Measurements from ENCODE around the gene KCNK3. TPM values are rescaled to one million over a fixed set of nuclear protein-coding genes. Genes with fewer than 3 reads are reported as not detected.

KCNK3 gene
- total and polyA plus RNA-seq, 2 of the 13 experiments (the other 11 are each of a cell fraction or from before 2014, with no cell fraction given): not detected

DNA sequence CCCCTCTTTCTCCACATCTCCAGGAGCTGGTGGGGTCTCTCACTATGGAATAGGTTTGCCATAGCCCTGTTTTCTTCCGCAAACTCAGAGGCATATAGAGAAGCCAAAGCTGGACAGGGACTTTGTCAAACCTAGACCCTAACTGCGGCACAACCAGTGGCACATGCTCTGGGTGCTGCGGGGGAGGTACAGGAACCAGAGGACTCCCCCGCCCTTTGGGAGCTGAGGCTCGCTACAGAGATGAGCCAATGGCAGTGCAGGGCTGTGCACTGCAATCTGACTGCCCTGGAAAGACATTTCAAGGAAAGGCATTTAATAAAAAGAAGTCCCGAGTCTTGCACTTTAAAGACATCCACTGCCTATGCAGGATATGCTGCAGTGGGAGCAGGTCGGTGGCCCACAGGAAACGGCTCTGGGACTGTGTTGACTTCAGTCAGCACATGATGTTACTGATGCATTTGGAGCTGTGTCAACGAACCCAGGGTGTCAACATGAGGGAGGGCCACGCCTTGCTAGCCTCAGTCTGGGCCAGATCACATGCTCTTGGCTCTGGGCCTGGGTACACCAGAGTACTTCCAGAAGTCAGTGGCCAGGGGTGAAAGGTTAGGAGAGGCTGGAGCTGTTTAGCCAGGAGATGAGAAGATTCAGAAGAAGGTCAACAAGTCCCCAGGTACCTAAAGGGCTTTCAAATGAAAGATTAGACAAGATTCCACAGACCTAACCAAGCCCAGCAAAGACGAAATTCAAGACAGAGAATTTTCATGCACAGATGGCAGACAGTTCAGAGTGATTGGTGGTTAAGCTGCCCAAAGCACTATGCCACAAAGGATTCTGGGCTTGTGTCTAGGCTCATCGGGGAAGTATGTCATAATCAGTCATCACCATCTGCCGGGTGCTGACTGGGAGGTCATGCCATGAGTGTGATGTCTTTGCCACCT, 79.8 kb downstream of the KCNK3 start (continued):
- TF ChIP-seq JUNB (CRISPR knock-in tag; IDR thresholded peaks at IDR 0.05; ENCODE audit: borderline replicate concordance): no peak
- no peak for TF ChIP-seq ZNF383 (CRISPR knock-in tag; IDR thresholded peaks at IDR 0.05; ENCODE audit: borderline replicate concordance)
- peak; percentile 66; the same call in 1 of the 2 replicates for TF ChIP-seq FOSL2 (CRISPR knock-in tag; IDR thresholded peaks at IDR 0.05)
- no peak for TF ChIP-seq KLF15 (CRISPR knock-in tag; IDR thresholded peaks at IDR 0.05; ENCODE audit: borderline replicate concordance)
- TF ChIP-seq SIN3A (IDR thresholded peaks at IDR 0.05; ENCODE audit: borderline replicate concordance, low read depth, low read length): peak; percentile 44; the same call in 1 of the 2 replicates
- no peak for TF ChIP-seq POLR2AphosphoS2 (IDR thresholded peaks at IDR 0.05; ENCODE audit: low read depth, low read length)
- TF ChIP-seq, protein P1, sequence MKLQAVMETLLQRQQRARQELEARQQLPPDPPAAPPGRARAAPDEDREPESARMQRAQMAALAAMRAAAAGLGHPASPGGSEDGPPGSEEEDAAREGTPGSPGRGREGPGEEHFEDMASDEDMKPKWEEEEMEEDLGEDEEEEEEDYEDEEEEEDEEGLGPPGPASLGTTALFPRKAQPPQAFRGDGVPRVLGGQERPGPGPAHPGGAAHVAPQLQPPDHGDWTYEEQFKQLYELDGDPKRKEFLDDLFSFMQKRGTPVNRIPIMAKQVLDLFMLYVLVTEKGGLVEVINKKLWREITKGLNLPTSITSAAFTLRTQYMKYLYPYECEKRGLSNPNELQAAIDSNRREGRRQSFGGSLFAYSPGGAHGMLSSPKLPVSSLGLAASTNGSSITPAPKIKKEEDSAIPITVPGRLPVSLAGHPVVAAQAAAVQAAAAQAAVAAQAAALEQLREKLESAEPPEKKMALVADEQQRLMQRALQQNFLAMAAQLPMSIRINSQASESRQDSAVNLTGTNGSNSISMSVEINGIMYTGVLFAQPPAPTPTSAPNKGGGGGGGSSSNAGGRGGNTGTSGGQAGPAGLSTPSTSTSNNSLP (IDR thresholded peaks at IDR 0.05; ENCODE audit: low read depth, low read length): no peak
- no peak for TF ChIP-seq SMYD3 (CRISPR knock-in tag; IDR thresholded peaks at IDR 0.05)
- no peak for TF ChIP-seq CHCHD3 (CRISPR knock-in tag; IDR thresholded peaks at IDR 0.05)
- no peak for TF ChIP-seq CCAR2 (optimal IDR thresholded peaks at IDR 0.05; ENCODE audit: low read depth, low read length)
- TF ChIP-seq ZFYVE20 (CRISPR knock-in tag; IDR thresholded peaks at IDR 0.05; ENCODE audit: borderline replicate concordance, low read depth): no peak
- TF ChIP-seq ZBTB1 (CRISPR knock-in tag; IDR thresholded peaks at IDR 0.05; ENCODE audit: borderline replicate concordance): no peak
- TF ChIP-seq, protein P2, sequence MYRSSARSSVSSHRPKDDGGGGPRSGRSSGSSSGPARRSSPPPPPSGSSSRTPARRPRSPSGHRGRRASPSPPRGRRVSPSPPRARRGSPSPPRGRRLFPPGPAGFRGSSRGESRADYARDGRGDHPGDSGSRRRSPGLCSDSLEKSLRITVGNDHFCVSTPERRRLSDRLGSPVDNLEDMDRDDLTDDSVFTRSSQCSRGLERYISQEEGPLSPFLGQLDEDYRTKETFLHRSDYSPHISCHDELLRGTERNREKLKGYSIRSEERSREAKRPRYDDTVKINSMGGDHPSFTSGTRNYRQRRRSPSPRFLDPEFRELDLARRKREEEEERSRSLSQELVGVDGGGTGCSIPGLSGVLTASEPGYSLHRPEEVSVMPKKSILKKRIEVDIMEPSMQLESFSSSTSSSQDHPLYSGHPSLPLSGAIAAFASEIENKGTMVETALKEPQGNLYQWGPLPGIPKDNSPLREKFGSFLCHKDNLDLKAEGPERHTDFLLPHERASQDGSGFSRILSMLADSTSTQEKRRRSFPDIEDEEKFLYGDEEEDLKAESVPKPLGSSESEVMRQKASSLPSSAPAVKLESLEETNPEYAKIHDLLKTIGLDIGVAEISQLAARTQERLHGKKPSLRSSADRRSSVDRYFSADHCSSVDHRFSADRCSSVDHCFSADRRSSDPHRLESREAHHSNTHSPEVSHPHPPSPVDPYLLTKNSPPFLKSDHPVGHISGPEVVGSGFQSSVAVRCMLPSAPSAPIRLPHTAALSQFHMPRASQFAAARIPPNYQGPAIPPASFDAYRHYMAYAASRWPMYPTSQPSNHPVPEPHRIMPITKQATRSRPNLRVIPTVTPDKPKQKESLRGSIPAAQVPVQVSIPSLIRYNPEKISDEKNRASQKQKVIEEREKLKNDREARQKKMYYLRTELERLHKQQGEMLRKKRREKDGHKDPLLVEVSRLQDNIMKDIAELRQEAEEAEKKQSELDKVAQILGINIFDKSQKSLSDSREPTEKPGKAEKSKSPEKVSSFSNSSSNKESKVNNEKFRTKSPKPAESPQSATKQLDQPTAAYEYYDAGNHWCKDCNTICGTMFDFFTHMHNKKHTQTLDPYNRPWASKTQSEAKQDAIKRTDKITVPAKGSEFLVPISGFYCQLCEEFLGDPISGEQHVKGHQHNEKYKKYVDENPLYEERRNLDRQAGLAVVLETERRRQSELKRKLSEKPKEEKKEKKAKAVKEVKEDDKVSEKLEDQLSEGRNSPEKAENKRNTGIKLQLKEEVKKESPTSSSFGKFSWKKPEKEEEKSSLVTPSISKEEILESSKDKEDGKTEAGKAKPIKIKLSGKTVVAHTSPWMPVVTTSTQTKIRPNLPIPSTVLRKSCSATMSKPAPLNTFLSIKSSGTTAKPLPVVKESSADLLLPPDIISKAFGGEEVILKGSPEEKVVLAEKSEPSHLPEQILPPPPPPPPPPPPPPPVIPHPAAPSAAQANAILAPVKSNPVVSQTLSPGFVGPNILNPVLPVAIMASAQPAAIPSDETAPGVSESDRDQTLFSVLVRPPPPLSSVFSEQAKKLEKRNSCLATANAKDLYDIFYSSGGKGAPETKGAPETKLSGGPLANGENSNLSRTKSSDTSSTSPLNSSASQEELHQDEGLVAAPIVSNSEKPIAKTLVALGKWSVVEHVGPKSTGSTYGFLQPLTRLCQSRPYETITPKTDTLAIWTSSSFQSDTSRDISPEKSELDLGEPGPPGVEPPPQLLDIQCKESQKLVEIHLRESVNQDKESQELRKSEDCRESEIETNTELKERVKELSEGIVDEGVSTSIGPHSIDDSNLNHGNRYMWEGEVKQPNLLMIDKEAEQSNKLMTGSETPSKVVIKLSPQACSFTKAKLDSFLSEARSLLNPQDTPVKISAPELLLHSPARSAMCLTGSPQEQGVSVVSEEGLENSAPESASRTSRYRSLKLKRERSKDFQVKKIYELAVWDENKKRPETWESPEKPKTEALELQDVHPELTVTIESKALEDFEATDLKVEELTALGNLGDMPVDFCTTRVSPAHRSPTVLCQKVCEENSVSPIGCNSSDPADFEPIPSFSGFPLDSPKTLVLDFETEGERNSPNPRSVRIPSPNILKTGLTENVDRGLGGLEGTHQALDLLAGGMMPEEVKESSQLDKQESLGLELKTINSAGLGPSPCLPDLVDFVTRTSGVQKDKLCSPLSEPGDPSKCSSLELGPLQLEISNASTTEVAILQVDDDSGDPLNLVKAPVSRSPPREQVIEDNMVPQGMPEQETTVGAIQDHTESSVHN (CRISPR knock-in tag; IDR thresholded peaks at IDR 0.05): no peak
- TF ChIP-seq, protein P3, sequence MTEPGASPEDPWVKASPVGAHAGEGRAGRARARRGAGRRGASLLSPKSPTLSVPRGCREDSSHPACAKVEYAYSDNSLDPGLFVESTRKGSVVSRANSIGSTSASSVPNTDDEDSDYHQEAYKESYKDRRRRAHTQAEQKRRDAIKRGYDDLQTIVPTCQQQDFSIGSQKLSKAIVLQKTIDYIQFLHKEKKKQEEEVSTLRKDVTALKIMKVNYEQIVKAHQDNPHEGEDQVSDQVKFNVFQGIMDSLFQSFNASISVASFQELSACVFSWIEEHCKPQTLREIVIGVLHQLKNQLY (CRISPR knock-in tag; IDR thresholded peaks at IDR 0.05): 0 out of 2 replicates have a peak, but pooled peaks have one; percentile 34
- TF ChIP-seq, protein P4, sequence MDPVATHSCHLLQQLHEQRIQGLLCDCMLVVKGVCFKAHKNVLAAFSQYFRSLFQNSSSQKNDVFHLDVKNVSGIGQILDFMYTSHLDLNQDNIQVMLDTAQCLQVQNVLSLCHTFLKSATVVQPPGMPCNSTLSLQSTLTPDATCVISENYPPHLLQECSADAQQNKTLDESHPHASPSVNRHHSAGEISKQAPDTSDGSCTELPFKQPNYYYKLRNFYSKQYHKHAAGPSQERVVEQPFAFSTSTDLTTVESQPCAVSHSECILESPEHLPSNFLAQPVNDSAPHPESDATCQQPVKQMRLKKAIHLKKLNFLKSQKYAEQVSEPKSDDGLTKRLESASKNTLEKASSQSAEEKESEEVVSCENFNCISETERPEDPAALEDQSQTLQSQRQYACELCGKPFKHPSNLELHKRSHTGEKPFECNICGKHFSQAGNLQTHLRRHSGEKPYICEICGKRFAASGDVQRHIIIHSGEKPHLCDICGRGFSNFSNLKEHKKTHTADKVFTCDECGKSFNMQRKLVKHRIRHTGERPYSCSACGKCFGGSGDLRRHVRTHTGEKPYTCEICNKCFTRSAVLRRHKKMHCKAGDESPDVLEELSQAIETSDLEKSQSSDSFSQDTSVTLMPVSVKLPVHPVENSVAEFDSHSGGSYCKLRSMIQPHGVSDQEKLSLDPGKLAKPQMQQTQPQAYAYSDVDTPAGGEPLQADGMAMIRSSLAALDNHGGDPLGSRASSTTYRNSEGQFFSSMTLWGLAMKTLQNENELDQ (CRISPR knock-in tag; IDR thresholded peaks at IDR 0.05; ENCODE audit: borderline replicate concordance): no peak

Data from HepG2 (cell line).